ENCODE results near the gene TDO2.

The TDO2 gene

GRCh38 chr4:155954118-155954685 is 50.7 kb downstream of the TDO2 start:
- DNase-seq (ENCODE audit: low read depth), result no peak

DNA sequence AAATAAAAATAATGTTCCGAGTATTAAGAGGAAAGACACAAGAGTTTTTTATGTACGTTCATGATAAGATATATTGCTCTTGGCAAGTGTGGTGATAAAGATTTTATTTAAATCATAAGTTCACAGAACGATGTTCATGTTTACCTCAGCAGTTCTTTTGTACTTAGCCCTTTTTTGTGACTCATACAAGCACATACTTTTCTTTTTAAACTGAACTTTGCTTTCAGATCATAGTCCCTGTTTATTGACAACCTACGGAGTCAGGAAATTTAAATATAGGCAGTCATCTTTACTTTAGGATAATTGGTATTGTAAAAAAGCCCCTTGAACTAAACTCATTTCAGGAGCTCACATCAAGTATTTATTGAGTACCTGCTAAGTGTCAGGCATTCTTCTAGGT is 51.4 kb downstream of the TDO2 start:
- no peak for DNase-seq (ENCODE audit: low read depth)

- DNase-seq (ENCODE audit: low read depth), result no peak
Measured at GRCh38 chr4:155956461-155956860, 53.0 kb downstream of the TDO2 start.

DNA sequence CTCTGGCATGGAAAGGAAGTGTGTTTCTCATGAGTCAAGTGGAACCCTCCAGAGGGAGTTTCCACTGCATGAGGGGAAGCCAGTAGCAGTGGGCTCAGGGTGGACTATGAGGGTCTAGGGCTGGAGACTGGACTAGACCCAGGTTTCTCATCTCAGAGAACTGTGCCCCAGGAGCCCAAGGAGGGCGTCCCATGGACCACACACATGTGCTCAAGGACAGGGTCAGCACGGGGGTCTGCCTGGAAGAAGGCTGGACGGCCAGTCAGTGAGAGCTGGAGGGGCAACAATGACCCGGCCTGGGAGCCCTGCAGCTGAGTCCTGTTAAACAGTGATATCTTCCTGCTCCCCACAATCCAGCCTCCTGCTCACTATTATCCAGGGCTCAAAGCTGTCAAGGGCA is 55.9 kb downstream of the TDO2 start:
- DNase-seq (ENCODE audit: low read depth), result no peak

DNA sequence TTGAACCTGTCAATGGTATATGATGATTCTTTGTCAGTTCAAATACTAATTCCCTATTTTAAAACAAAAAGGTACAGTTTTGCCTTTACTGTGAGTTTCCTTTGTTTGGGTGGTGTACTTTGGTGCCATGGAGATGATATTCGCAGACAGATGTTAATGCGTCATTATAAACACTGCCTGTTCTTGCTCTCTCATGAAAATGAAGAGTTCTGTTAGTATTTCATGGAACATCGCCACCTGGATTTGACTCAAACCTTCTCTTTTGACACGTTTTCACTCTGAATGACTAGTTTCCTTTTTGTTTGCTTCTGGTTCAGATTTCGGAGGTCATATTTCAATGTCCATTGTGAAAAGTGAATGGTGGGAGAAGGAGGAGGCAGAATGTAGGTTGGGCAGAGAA is 57.0 kb downstream of the TDO2 start:
- DNase-seq (ENCODE audit: low read depth), result no peak

DNA sequence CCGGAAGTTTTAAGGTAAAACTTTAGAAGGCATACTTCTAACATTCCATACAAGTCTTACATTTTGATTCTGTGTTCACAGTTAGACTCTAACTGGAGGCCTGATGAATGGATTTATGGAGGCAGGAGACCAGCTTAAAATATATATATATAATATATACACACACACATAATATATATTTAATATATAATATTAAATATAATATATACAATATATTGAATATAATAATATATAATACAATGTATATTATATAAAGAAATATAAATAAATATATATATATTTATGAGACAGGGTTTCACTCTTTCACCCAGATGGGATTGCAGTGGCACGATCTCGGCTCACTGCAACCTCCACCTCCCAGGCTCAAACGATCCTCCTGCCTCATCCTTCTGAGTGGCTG is 58.1 kb downstream of the TDO2 start:
- DNase-seq (ENCODE audit: low read depth), result no peak

GRCh38 chr4:155962767-155963166 is 59.3 kb downstream of the TDO2 start:
- DNase-seq (ENCODE audit: low read depth), result no peak

DNA sequence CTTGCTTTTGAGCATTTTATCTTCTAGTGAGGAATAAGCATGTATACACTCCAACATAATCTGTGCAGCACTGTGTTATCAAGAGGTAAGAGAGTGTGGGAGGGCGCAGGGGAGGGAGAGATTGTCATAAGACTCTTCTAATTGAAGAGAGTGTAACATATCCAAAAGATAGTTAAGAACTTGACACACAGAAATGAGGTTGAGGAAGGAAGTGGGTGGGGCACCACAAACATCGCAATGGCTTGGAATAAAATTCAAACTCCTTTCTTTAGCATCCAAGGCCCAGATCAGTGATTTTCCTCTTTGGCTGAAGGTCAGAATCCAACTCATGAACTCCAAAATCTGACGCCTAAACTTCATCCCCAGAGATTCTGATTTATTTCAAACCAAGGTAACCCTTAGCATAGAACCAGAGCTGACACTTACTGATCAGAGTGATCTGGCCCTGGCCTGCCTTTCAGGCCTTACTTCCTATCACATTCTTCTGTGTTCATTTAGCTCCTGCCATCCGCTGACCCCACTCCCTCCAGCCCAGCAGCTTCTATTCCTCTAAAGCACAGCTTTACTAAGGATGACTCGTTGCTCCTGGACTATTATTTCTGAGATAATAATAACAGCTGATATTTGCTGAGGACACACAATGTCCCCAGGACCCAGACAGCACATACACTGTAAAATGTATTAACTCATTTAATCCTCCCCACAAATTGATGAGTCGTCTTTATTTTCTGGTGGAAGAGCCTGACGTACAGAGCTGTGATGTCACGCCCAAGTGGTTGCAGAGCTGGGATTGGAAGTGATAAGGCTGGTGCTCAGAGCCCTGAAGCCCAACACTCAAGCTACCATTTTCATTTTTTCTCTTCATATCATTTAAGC is 60.8 kb downstream of the TDO2 start:
- no peak for DNase-seq (ENCODE audit: low read depth)

GRCh38 chr4:155966171-155966570 is 62.7 kb downstream of the TDO2 start:
- no peak for DNase-seq (ENCODE audit: low read depth)

DNA sequence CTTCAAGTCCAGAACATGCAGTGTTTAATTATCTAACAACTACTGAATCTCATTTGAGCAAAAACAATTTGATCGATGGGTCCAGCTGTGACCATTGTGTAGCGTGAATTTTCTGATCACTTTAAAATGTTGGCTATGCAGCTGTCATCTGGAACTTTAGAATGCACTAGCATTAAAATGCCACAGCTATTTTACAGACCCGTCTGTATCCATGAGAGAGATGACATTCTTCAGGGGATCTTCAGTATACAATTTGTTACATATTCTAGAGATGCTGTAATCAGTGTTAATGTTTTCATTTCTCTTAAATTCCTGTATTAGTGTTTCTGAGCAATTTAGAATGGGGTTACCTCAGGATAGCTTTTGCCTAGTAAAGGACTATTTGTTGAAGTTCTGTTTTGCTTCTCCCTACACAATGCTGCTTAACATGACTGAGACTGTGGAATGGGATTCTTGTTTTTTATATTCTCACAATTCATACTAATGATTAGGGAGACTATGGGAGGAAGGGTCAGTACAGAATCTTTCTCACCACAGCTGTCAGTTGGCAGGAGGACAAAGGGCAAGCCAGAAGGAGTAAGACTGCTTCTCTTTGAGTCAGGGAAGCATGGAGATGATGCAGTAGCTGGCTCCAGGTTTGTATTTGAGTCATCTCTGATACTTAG is 63.4 kb downstream of the TDO2 start:
- no peak for DNase-seq (ENCODE audit: low read depth)
